ENCODE measurements around the gene SLC51A.

DNA sequence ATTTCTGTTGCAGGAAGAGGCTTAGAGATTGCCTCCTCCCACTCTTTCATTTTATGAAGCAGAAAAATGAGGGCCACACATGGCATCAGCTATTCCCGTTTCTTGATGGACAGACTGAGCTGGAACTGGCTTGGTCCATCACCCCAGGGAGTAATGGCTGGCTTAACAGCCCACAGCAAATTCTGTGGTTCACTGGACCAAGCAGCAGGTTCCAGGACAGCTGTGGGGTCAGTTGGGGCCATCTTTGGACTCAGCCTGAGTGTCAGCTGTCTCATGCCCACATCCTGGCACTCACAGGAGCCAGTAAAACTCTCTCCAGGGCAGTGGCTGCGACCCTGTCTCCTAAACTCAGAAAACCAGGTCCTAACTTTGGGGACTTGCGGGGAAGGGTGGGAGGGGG is 41.7 kb upstream of the SLC51A start:
- TF ChIP-seq, protein P1, sequence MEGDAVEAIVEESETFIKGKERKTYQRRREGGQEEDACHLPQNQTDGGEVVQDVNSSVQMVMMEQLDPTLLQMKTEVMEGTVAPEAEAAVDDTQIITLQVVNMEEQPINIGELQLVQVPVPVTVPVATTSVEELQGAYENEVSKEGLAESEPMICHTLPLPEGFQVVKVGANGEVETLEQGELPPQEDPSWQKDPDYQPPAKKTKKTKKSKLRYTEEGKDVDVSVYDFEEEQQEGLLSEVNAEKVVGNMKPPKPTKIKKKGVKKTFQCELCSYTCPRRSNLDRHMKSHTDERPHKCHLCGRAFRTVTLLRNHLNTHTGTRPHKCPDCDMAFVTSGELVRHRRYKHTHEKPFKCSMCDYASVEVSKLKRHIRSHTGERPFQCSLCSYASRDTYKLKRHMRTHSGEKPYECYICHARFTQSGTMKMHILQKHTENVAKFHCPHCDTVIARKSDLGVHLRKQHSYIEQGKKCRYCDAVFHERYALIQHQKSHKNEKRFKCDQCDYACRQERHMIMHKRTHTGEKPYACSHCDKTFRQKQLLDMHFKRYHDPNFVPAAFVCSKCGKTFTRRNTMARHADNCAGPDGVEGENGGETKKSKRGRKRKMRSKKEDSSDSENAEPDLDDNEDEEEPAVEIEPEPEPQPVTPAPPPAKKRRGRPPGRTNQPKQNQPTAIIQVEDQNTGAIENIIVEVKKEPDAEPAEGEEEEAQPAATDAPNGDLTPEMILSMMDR (IDR thresholded peaks at IDR 0.05): no peak
- TF ChIP-seq POLR2A (IDR thresholded peaks at IDR 0.05): no peak

Measured in uterus (tissue), 2 donors.